Stomach smooth muscle (tissue), 2 donors: ENCODE data around the gene LRRC10.
A peak's percentile ranks its signal among the peaks of the same experiment; 100 is the strongest.

Experiments
- H3K27ac ChIP-seq: one replicate; pipeline ENCODE4 v1.7.0; 2013; ENCODE audit warnings: mild to moderate bottlenecking, low read length, inconsistent platforms
- H3K27me3 ChIP-seq, 2 donors: one replicate each; pipeline ENCODE4 v1.7.0; 2013; ENCODE audit warnings: low read length in 2 of 2; ENCODE audit not compliant: insufficient read depth in 2 of 2, control insufficient read depth in 1 of 2
- H3K36me3 ChIP-seq, 2 donors: one replicate each; pipeline ENCODE4 v1.7.0; 2013; ENCODE audit warnings: low read length in 2 of 2; ENCODE audit not compliant: control insufficient read depth in 2 of 2, insufficient read depth in 2 of 2
- H3K4me1 ChIP-seq: one replicate; pipeline ENCODE4 v1.7.0; 2013; ENCODE audit warnings: low read length; ENCODE audit not compliant: control insufficient read depth, insufficient read depth
- H3K4me3 ChIP-seq, 2 donors: one replicate each; pipeline ENCODE4 v1.7.0; 2013; ENCODE audit warnings: low read length in 2 of 2
- H3K9ac ChIP-seq, 2 donors: one replicate each; pipeline ENCODE4 v1.7.0; 2013; ENCODE audit warnings: low read length in 2 of 2, mild to moderate bottlenecking in 1 of 2
- H3K9me3 ChIP-seq, 2 donors: one replicate each; pipeline ENCODE4 v1.7.0; 2013; ENCODE audit warnings: low read length in 2 of 2; ENCODE audit not compliant: control insufficient read depth in 2 of 2
- donor health status: healthy.
- donor health status: Pancreatic carcinoma.

The LRRC10 gene

GRCh38 chr12:69598174-69598753, 12.4 kb downstream of the LRRC10 start:
- H3K27me3 ChIP-seq: no peaks in the 10 kb centered on the region

DNA sequence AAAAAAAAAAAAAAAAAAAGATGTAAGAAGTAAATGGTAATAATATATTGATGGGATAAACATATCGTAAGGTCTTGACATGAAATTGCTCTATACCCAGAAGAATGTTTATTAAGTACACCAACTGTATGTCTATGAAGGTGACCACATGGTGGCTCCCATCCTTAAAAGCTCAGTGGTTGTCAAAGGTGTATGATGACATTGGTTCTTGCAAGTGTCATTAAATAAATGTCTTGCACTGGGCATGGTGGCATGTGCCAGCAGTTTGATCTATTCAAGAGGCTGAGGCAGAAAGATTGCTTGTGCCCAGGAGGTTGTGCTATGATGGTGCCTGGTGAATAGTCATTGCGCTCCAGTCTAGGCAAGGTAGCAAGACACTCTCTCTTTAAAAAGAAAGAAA, 15.0 kb downstream of the LRRC10 start:
- no peaks in the 10 kb centered on the region for H3K4me1 ChIP-seq
- no peak overlapping the region for H3K4me3 ChIP-seq
- H3K27ac ChIP-seq: no peak overlapping the region
- H3K27me3 ChIP-seq: no peaks in the 10 kb centered on the region
- H3K9me3 ChIP-seq: no peaks in the 10 kb centered on the region
- H3K36me3 ChIP-seq: peaks cover 38 to 69% of the 10 kb centered on the region in 2 donors
- no peak overlapping the region for H3K9ac ChIP-seq

More at GRCh38 chr12:69598174-69598753, 12.4 kb downstream of the LRRC10 start:
- Histone ChIP-seq H3K36me3 (peaks cover 42 to 60% of the 10 kb centered on the region in 2 donors), H3K4me1 (no peaks in the 10 kb centered on the region), H3K9ac (no peak overlapping the region), H3K9me3 (no peaks in the 10 kb centered on the region), H3K27ac (no peak overlapping the region), H3K4me3 (no peak overlapping the region)

DNA sequence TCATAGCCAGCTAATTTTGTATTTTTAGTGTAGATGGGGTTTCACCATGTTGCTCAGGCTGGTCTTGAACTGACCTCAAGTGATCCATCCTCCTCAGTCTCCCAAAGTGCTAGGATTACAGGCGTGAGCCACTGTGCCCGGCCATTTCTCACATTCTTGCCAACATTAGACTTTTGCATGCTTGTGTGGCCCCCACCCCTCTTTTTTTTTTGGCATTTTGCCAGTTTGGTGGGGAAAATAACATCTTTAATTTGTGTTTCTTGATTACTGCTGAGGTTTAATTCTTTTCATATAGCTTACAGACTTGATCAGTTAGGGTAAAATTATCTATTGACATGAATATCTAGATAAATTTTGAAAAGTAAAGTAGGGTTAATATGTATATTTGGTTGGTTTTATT, 21.6 kb downstream of the LRRC10 start:
- Histone ChIP-seq H3K27ac (no peak overlapping the region), H3K9me3 (no peaks in the 10 kb centered on the region), H3K4me1 (peaks cover 6% of the 10 kb centered on the region), H3K27me3 (no peaks in the 10 kb centered on the region), H3K36me3 (peaks cover 48 to 53% of the 10 kb centered on the region in 2 donors), H3K4me3 (no peak overlapping the region), H3K9ac (no peak overlapping the region)

- no peaks in the 10 kb centered on the region for H3K9me3 ChIP-seq
These were observed 22.2 kb downstream of the LRRC10 start for GRCh38 chr12:69588527-69588926.

GRCh38 chr12:69585189-69586062, 25.3 kb downstream of the LRRC10 start, which contains the start of gene CCT2:
Gene CCT2, plus strand, starts transcription at chr12:69585459. Its CDS starts 63 bp downstream, at chr12:69585522.
- Histone ChIP-seq H3K9ac (peak within 1 kb of the TSS; percentile 84 to 87), H3K4me3 (peak within 1 kb of the TSS; percentile 91 to 100), H3K27me3 (no peaks in the 10 kb centered on the region), H3K4me1 (peaks cover 6% of the 10 kb centered on the region), H3K27ac (peak within 1 kb of the TSS; percentile 82), H3K36me3 (peaks cover 26 to 30% of the 10 kb centered on the region in 2 donors), H3K9me3 (no peaks in the 10 kb centered on the region)

More at GRCh38 chr12:69588527-69588926, 22.2 kb downstream of the LRRC10 start:
- Histone ChIP-seq H3K27ac (no peak overlapping the region), H3K36me3 (peaks cover 45 to 49% of the 10 kb centered on the region in 2 donors), H3K27me3 (no peaks in the 10 kb centered on the region), H3K9ac (no peak overlapping the region), H3K4me1 (peaks cover 6% of the 10 kb centered on the region), H3K4me3 (no peak overlapping the region)

- Histone ChIP-seq H3K4me3 (no peak overlapping the region), H3K27ac (no peak overlapping the region), H3K9me3 (no peaks in the 10 kb centered on the region), H3K36me3 (peaks cover 9 to 10% of the 10 kb centered on the region in 2 donors), H3K4me1 (peaks cover 6% of the 10 kb centered on the region), H3K27me3 (no peaks in the 10 kb centered on the region), H3K9ac (no peak overlapping the region)
These were observed 27.5 kb downstream of the LRRC10 start for GRCh38 chr12:69583203-69583602.

DNA sequence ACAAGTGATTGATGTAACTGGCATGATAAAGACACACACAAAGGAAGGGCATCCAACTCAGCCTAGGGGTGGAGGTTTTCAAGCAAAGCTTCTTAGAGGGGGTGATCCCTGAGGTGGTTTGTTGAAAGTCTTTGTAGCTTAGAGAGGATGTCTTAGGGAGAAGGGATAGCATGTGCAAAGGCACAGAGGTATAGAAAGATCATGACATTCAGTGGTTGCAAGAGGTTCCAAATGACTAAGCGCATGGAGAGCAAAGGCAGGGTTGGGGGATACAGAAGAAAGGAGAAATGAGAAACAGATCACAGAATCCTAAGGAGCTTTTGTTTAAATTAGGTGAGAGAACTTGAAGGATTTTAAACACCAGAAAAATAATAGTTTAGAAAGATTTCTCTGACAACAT, 30.6 kb downstream of the LRRC10 start:
- Histone ChIP-seq H3K27ac (no peak overlapping the region), H3K9me3 (no peaks in the 10 kb centered on the region), H3K9ac (no peak overlapping the region), H3K27me3 (no peaks in the 10 kb centered on the region), H3K4me1 (no peaks in the 10 kb centered on the region), H3K36me3 (no peaks in the 10 kb centered on the region), H3K4me3 (no peak overlapping the region)

- no peak overlapping the region for H3K4me3 ChIP-seq
These were observed 31.7 kb downstream of the LRRC10 start for GRCh38 chr12:69579029-69579428.

DNA sequence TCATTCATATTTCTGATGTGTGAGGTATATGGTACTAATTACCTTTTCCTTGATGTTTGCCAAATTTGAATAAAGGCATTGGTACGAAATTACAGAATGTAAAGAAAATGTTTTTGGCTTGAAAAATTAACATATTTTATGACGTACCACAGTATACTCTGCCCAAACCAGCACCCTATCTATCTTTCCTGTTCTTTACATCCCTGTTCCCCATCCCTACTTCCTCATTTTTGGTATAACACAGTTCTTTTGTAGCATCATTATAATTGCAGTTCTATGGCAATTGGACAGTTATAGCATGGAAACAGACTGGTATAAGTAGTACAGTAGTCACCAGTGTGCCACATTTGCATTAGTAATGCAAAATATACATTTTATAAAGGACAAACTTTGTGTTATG, 32.4 kb downstream of the LRRC10 start:
- Histone ChIP-seq H3K4me3 (no peak overlapping the region), H3K9me3 (no peaks in the 10 kb centered on the region), H3K27me3 (no peaks in the 10 kb centered on the region), H3K27ac (no peak overlapping the region), H3K36me3 (peaks cover 9 to 10% of the 10 kb centered on the region in 2 donors), H3K9ac (no peak overlapping the region), H3K4me1 (no peaks in the 10 kb centered on the region)

More at GRCh38 chr12:69579029-69579428, 31.7 kb downstream of the LRRC10 start:
- Histone ChIP-seq H3K36me3 (peaks cover 7 to 8% of the 10 kb centered on the region in 2 donors), H3K27me3 (no peaks in the 10 kb centered on the region), H3K27ac (no peak overlapping the region), H3K9me3 (no peaks in the 10 kb centered on the region), H3K4me1 (no peaks in the 10 kb centered on the region), H3K9ac (no peak overlapping the region)

GRCh38 chr12:69575346-69575745, 35.4 kb downstream of the LRRC10 start:
- Histone ChIP-seq H3K9ac (no peak overlapping the region), H3K27ac (no peak overlapping the region), H3K36me3 (peaks cover 16 to 17% of the 10 kb centered on the region in 2 donors), H3K9me3 (no peaks in the 10 kb centered on the region), H3K4me3 (no peak overlapping the region), H3K27me3 (no peaks in the 10 kb centered on the region), H3K4me1 (no peaks in the 10 kb centered on the region)
